Activated T-cell treated with anti-CD3 and anti-CD28 coated beads, Interleukin-2, amount 50 U/mL, for 24 hours (primary cell): ENCODE data around the gene RPRD1B.

ENCODE experiments used
- DNase-seq: peaks from one replicate; pipeline ENCODE4 v3.0.0-alpha.2; 2020
- H3K27ac Mint-ChIP-seq: 2 replicates; pipeline ENCODE4 v1.8.0; 2020; ENCODE audit warnings: mild to moderate bottlenecking, mixed read lengths
- H3K27me3 Mint-ChIP-seq: 2 replicates; pipeline ENCODE4 v1.8.0; 2020; ENCODE audit warnings: mixed read lengths
- H3K36me3 Mint-ChIP-seq: 2 replicates; pipeline ENCODE4 v1.8.0; 2020; ENCODE audit warnings: low read depth, mixed read lengths
- H3K4me1 Mint-ChIP-seq: 2 replicates; pipeline ENCODE4 v1.8.0; 2020; ENCODE audit warnings: low read depth, mixed read lengths
- H3K4me3 Mint-ChIP-seq: 2 replicates; pipeline ENCODE4 v1.8.0; 2020; ENCODE audit warnings: mild to moderate bottlenecking, moderate library complexity, mixed read lengths
- H3K9me3 Mint-ChIP-seq: 2 replicates; pipeline ENCODE4 v1.8.0; 2020; ENCODE audit warnings: mixed read lengths

Gene RPRD1B

DNA sequence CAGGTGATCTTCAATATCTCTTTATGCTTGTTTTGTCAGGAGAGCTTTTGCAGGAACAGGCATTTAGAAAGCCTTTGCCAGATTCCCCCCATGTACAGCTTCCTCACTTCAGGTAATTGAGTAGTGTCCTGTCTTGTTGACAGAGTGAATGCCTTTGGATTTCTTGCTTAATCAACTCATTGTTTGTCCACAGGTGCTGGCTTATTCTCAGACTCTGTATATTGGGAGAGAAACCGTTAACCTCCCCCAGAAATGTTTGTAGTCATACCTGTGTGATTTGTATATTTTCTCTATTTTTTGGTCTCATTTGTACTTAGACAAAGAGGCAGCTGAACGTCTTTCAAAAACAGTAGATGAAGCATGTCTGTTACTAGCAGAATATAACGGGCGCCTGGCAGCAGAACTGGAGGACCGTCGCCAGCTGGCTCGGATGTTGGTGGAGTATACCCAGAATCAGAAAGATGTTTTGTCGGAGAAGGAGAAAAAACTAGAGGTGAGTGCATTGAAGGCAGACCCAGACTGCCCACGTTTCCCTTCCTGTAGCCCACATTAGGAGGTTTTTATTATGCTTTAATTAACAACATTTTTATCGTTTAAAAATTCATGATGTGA, 32.3 kb downstream of the RPRD1B start:
- DNase-seq = no peak
- Mint-ChIP-seq H3K27ac (no peak overlapping the region), H3K27me3 (no peaks in the 10 kb centered on the region), H3K4me3 (no peak overlapping the region), H3K4me1 (no peaks in the 10 kb centered on the region), H3K9me3 (no peaks in the 10 kb centered on the region), H3K36me3 (no peaks in the 10 kb centered on the region)

DNA sequence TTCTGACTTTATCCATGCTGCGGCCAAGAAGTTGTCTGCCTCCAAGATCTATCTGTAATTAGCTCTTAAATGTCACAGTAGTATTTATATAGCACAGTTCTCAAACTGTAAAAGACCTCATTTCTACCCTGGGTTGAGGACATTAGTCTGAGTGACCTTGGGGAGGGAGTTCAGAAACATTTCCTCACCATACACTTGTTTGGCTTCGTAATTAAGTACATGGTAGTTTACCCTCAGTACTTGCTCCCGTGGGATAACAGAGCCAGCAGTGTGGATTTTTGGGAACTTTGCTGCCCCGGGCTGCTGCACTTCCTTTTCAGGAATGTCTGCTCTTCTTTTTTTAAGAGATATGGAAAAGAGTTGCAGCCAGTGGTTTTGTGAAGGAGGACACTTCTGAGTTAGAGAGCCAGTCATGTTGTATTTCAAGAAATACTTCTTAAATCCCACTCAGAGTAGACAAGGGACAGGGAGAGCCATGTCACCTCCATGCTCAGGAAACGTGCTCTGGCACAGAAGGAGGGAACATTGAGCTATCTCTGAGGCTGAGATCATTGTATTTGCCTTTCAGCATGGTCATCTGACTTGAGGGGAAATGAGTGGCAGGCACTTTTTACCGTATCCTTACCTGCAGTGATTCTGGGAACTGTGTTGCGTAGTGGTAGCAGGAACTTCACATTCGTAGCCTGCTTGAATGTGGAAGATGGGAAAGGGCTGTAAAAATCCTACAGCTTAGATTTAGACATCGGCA, 33.6 kb downstream of the RPRD1B start:
- Mint-ChIP-seq H3K27ac (peak overlapping the region; percentile 28), H3K4me3 (no peak overlapping the region), H3K4me1 (no peaks in the 10 kb centered on the region), H3K9me3 (no peaks in the 10 kb centered on the region), H3K27me3 (no peaks in the 10 kb centered on the region), H3K36me3 (no peaks in the 10 kb centered on the region)
- DNase-seq = no peak

DNA sequence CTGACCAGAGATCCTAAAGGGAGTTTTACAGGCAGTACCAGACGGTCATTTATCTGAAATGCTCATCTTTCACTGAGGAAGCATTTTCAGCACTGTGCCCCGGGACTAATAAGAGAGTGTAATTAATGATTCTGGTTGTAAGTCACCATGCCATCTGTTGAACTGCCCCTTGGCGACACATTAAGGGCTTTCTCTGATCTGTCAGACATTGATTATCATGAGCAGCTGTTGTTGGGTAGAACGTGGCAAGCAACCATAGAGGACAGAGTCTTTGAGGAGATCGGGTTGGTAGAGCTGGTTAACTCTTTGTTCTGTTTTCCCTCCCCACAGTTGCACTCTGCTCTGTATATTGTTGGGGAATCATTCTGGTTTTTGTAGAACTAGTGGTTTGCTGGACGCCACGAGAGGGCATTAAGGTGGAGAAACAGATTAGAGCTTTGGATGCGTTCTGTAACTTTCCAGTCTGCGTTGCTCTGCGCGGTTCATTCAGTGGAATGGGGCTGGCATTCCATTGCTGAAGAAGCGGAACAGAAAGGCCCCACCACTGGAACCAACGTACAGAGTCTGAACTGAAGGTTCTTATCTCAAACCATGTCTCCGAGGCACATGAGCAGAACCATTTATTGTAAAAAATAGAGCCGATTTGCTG, 34.3 kb downstream of the RPRD1B start:
- no peaks in the 10 kb centered on the region for H3K9me3 Mint-ChIP-seq
- H3K4me1 Mint-ChIP-seq = peaks cover 5% of the 10 kb centered on the region
- no peaks in the 10 kb centered on the region for H3K27me3 Mint-ChIP-seq
- no peak for DNase-seq
- no peaks in the 10 kb centered on the region for H3K36me3 Mint-ChIP-seq
- H3K4me3 Mint-ChIP-seq = no peak overlapping the region
- H3K27ac Mint-ChIP-seq = peak overlapping the region; percentile 20

DNA sequence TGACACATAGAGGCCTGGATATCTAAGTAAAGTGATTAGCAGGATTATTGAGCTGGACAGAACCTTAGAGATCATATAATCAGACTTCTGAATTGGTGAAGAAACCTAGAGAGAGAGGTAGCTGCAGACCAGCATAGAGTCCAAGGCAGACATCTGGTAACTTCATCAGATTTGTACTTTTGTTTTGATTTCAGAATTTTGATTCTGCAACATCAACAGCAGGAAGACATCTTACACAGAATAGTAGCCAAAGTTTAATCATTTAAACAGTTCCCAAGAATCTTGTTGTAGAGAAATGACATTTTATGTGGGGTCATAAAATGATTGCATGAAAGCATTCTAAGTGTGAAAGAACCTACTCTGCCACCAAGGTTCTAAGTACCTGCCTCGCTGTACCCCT, 39.4 kb downstream of the RPRD1B start:
- Mint-ChIP-seq H3K27ac (no peak overlapping the region), H3K36me3 (peaks cover 48% of the 10 kb centered on the region), H3K4me3 (no peak overlapping the region), H3K27me3 (no peaks in the 10 kb centered on the region), H3K4me1 (peaks cover 19% of the 10 kb centered on the region), H3K9me3 (no peaks in the 10 kb centered on the region)
- DNase-seq = no peak

DNA sequence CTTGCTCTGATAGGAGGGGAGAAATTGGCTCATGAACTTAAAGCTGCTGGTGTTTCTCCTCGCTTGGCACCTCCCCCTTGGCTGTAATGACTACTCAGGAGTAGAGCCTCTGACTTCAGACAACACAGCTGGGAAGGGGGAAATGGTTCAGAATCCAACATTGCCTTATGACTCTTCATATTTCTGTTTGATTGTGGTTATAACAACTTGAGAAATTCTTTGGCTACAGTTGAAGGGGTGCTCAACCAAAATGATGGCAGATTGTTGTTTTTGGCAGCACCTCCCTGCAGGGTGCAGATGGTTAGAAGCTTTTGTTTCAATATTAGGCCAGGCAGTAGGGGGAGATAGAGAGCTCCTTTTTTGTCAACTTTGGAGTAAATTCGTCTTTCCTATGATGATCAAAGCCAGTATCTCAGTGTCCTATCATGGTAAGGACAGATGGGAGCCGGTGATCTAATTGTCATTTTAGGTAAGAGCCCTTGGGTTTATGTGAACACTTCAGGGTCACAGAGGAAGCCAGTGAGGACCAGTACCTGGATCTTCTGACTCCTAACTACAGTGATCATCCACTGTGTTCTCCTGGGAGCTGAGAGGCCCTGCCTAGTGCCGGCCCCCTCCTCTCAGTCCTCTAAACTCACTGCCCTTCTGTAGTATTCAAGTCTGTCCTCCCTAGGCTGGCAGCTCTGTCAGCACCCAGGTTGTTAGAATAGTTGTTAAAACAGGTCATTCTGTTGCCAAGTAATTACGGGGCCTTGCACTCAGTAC, 39.9 kb downstream of the RPRD1B start:
- Mint-ChIP-seq H3K4me1 (peaks cover 19% of the 10 kb centered on the region), H3K27me3 (no peaks in the 10 kb centered on the region), H3K27ac (peak overlapping the region; percentile 63), H3K36me3 (peaks cover 54% of the 10 kb centered on the region), H3K4me3 (no peak overlapping the region), H3K9me3 (no peaks in the 10 kb centered on the region)
- DNase-seq = no peak

DNA sequence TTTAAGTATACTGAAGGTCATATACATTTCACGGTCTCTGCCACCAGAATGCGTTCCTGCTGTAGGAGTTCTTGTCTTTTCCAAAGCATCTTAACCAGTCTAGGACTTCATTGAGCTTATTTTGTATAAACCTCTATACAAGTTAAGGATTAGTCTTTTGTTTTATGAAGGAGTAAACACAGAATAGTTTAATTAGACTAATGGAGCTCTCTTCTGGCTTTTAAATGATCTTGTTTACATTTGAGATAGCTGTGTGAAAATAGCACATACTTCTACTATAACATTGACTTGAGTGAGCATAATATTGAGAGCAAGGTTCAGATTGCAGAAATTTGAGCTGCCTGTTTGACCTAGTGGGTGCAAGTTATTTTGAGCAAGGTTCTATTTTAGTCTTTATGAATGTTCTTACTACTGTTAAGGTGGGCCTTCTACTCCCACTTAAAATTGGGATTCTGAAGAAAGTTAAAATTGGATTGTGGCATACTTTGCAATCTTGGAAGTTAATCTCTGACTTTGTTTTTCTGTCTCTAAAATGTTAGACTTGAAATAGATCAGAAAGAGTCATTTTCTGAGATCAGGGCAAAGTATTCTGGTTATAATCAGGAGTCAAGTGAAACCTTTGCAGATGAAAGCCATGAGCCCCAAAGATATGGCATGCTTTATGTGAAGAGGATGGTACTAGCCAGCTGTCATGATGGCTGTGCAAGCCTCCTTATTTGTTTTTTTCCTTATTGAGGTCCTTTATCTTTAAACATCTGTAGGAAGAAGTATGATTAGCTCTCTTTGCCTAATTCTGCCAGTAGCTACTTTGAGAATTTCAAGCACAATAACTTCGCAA, 41.8 kb downstream of the RPRD1B start:
- no peak for DNase-seq
- peaks cover 4% of the 10 kb centered on the region for H3K9me3 Mint-ChIP-seq
- peaks cover 28% of the 10 kb centered on the region for H3K4me1 Mint-ChIP-seq
- H3K4me3 Mint-ChIP-seq = no peak overlapping the region
- H3K27ac Mint-ChIP-seq = no peak overlapping the region
- peaks cover 72% of the 10 kb centered on the region for H3K36me3 Mint-ChIP-seq
- H3K27me3 Mint-ChIP-seq = no peaks in the 10 kb centered on the region

DNA sequence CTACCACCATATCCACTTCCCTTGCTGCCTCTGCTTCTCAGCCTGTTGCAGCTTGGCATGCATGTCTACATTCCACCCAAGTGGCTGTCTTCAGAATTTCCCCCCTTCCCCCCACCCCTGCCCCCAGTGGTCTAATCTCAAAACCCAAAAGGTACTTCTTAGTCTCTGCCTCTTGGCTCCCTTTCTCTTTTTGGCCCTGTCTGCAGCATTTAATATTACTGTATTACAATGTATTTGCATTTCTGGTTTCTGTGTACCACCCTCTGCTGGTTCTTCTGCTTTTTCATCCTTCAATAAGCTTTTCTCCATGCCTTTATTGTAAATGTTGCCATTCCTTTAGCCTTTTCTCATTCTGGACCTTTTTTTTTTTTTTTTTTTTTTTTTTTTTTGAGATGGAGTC, 43.0 kb downstream of the RPRD1B start:
- no peak overlapping the region for H3K4me3 Mint-ChIP-seq
- H3K9me3 Mint-ChIP-seq = peaks cover 4% of the 10 kb centered on the region
- DNase-seq = no peak
- H3K4me1 Mint-ChIP-seq = peaks cover 35% of the 10 kb centered on the region
- no peaks in the 10 kb centered on the region for H3K27me3 Mint-ChIP-seq
- no peak overlapping the region for H3K27ac Mint-ChIP-seq
- H3K36me3 Mint-ChIP-seq = peaks cover 84% of the 10 kb centered on the region

DNA sequence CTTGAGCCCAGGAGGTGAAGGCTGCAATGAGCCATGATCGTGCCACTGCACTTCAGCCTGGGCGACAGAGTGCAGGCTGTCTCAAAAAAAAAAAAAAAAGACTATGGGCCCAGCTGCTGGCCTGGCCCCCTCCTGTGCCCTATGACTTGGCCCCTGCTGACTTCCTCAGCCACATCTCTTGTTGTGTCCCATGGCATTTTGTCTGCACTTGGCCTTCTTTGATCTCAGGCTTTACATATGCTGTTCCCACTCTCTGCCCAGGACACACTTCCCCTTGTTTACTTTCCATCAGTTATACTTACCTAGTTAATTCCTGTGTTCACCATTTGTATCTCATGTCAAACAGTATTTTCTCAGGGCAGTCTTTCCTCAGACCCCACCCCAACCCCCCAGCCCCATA, 44.5 kb downstream of the RPRD1B start:
- H3K27ac Mint-ChIP-seq = no peak overlapping the region
- no peak overlapping the region for H3K4me3 Mint-ChIP-seq
- peaks cover 98% of the 10 kb centered on the region for H3K36me3 Mint-ChIP-seq
- no peaks in the 10 kb centered on the region for H3K27me3 Mint-ChIP-seq
- peaks cover 4% of the 10 kb centered on the region for H3K9me3 Mint-ChIP-seq
- peaks cover 33% of the 10 kb centered on the region for H3K4me1 Mint-ChIP-seq
- no peak for DNase-seq

DNA sequence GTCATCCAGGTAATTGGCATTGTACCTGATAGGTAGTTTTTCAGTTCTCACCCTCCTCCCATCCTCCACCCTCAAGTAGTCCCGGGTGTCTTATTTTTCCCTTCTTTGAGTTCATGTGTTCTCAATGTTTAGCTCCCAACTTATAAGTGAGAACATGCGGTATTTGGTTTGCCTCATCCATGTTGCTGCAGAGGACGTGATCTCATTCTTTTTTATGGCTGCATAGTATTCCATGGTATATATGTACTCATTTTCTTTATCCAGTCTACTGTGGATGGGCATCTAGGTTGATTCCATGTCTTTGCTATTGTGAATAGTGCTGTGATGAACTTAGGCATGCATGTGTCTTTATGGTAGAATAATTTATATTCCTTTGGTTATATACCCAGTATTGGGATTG, 45.8 kb downstream of the RPRD1B start:
- peaks cover 23% of the 10 kb centered on the region for H3K4me1 Mint-ChIP-seq
- H3K4me3 Mint-ChIP-seq = no peak overlapping the region
- no peak for DNase-seq
- peaks cover 97% of the 10 kb centered on the region for H3K36me3 Mint-ChIP-seq
- no peak overlapping the region for H3K27ac Mint-ChIP-seq
- no peaks in the 10 kb centered on the region for H3K27me3 Mint-ChIP-seq
- peaks cover 4% of the 10 kb centered on the region for H3K9me3 Mint-ChIP-seq

DNA sequence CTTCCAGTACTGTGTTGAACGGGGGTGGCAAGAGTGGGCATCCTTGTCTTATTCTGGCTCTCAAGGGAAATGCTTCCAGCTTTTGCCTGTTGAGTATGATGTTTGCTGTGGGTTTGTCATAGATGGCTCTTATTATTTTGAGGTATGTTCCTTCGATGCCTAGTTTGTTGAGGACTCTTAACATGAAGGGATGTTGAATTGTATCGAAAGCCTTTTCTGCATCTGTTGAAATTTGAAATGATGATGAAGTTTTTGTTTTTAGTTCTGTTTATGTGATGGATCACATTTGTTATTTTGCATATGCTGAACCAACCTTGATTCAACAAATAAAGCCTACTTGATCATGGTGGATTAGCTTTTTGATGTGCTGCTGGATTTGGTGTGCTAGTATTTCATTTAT, 48.0 kb downstream of the RPRD1B start:
- Mint-ChIP-seq H3K4me1 (peaks cover 19% of the 10 kb centered on the region), H3K27me3 (no peaks in the 10 kb centered on the region), H3K36me3 (peaks cover 95% of the 10 kb centered on the region), H3K27ac (peak overlapping the region; percentile 23), H3K4me3 (no peak overlapping the region), H3K9me3 (peaks cover 4% of the 10 kb centered on the region)
- no peak for DNase-seq

DNA sequence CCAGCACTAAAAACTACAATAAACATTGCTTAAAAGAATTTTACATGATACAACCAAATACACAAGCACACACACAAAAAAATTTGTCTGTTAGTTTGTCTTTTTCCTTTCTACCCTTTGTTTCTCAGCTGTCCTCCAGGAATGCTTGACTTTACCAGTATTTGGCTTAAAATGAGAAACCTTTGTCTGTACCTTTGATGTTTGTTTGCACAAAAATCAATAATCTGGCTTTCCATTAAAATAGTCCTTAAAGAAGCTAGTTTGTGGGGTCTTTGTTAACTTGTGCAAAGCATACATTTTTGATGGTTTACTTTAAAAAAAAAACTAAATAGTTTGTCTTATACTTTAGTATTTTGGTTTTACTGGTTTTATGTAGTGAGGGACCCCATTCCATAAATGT, 49.3 kb downstream of the RPRD1B start:
- Mint-ChIP-seq H3K9me3 (peaks cover 4% of the 10 kb centered on the region), H3K27me3 (no peaks in the 10 kb centered on the region), H3K27ac (no peak overlapping the region), H3K4me1 (peaks cover 19% of the 10 kb centered on the region), H3K4me3 (no peak overlapping the region), H3K36me3 (peaks cover 95% of the 10 kb centered on the region)
- DNase-seq = no peak

DNA sequence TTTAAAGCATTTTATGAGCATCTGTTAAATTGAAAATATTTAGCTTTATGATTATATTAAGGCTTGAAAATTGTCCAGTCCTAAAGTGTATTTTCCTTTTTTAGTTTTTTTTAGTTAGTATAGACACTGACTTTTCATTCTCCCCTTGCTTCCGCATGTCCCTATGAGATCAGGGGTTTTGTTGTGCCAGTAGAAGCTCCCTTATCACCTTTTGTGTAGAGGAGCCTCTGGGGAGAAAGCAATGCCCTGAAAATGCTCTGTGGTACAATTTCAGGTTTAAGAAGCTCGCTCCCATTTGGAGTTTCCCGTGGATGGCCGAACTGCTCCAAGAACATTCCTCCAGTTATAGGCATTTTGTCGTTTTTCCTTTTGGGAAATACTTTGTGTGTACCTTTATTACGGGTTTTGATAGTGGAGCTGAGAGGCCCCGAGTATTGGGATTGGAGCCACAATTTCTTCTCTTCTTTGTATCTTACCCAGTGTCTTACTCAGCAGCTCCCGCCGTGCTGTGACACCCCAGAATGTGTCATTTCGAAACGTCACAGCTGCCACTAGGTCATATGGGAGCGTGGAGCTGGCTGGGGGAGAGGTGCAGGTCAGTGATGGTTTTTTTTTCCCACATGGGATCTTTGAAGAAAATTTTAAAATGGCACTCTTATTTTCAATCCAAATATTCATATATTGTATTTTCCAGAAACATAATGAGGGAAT, 49.9 kb downstream of the RPRD1B start:
- peak overlapping the region; percentile 6 for H3K27ac Mint-ChIP-seq

DNA sequence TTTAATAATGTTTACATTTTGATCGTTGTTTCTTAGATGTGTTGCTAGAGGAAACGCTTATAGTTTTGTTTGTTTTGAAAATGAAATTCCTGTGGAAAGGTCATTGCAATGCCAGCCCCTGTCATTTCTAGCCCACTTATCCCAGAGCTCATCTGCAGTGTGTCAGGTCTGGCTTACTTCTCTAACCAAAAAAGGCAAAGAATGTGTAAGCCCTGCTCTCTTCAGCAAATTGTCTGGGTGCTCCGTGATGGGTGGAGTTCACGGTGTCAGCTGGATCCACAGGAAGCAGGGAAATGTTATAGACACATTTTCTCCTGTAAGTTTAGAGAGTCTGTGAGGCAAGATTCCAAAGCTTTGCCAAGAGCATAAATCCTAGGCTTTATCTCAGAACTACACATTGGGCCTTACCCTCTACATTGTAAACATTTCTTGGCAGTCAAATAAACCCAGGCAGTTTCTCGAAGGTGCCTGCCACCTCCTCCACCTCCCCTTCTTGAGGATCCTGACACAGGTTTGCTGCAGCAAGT, 50.9 kb downstream of the RPRD1B start:
- H3K4me1 Mint-ChIP-seq = peaks cover 16% of the 10 kb centered on the region
- H3K4me3 Mint-ChIP-seq = no peak overlapping the region
- peaks cover 95% of the 10 kb centered on the region for H3K36me3 Mint-ChIP-seq
- H3K9me3 Mint-ChIP-seq = no peaks in the 10 kb centered on the region
- H3K27ac Mint-ChIP-seq = no peak overlapping the region
- DNase-seq = no peak
- H3K27me3 Mint-ChIP-seq = no peaks in the 10 kb centered on the region

More for the DNA sequence above, 49.9 kb downstream of the RPRD1B start:
- peaks cover 4% of the 10 kb centered on the region for H3K9me3 Mint-ChIP-seq
- H3K4me3 Mint-ChIP-seq = no peak overlapping the region
- H3K27me3 Mint-ChIP-seq = no peaks in the 10 kb centered on the region
- no peak for DNase-seq
- peaks cover 19% of the 10 kb centered on the region for H3K4me1 Mint-ChIP-seq
- peaks cover 95% of the 10 kb centered on the region for H3K36me3 Mint-ChIP-seq
